HEK293 (cell line): ENCODE data around the gene SMCO4.

Experiments
- KLF10 ChIP-seq: fragments of 450-650 bp; IDR thresholded peaks from 2 replicates; pipeline ENCODE4 v1.5.1; 2018; ENCODE audit warnings: missing biosample characterization, mild to moderate bottlenecking, missing genetic modification characterization
- TCF7L2 ChIP-seq: IDR thresholded peaks from 2 replicates; pipeline ENCODE4 v1.6.1; 2011; ENCODE audit warnings: low read depth, mild to moderate bottlenecking, inconsistent platforms, low read length, moderate library complexity, borderline replicate concordance
- ZEB2 ChIP-seq: fragments of 450-650 bp; formaldehyde crosslinking; IDR thresholded peaks from 2 replicates; pipeline ENCODE4 v1.5.1; 2016; ENCODE audit warnings: missing biosample characterization, missing genetic modification characterization
- ZFHX2 ChIP-seq: fragments of 450-650 bp; formaldehyde crosslinking; conservative IDR thresholded peaks from 2 replicates; pipeline ENCODE4 v1.5.1; 2016; ENCODE audit warnings: missing biosample characterization, missing genetic modification characterization
- ZNF132 ChIP-seq: fragments of 450-650 bp; formaldehyde crosslinking; IDR thresholded peaks from 2 replicates; pipeline ENCODE4 v1.5.1; 2017; ENCODE audit warnings: missing biosample characterization, missing genetic modification characterization, borderline replicate concordance
- ZNF239 ChIP-seq: fragments of 450-650 bp; formaldehyde crosslinking; IDR thresholded peaks from 2 replicates; pipeline ENCODE4 v1.5.1; 2016; ENCODE audit warnings: missing biosample characterization, missing genetic modification characterization
- ZNF501 ChIP-seq: fragments of 450-650 bp; formaldehyde crosslinking; IDR thresholded peaks from 2 replicates; pipeline ENCODE4 v1.5.1; 2016; ENCODE audit warnings: missing biosample characterization, missing genetic modification characterization
- ZNF530 ChIP-seq: fragments of 450-650 bp; formaldehyde crosslinking; IDR thresholded peaks from 2 replicates; pipeline ENCODE4 v1.5.1; 2016; ENCODE audit warnings: low read depth, missing biosample characterization, missing genetic modification characterization
- TF ChIP-seq, protein P1 (sequence below): fragments of 450-650 bp; formaldehyde crosslinking; IDR thresholded peaks from 2 replicates; pipeline ENCODE4 v1.5.1; 2016; ENCODE audit warnings: missing biosample characterization, missing genetic modification characterization
- TF ChIP-seq, protein P2 (sequence below): fragments of 450-650 bp; formaldehyde crosslinking; IDR thresholded peaks from 2 replicates; pipeline ENCODE4 v1.5.1; 2016; ENCODE audit warnings: missing biosample characterization, missing genetic modification characterization
- TF ChIP-seq, protein P3 (sequence below): fragments of 450-650 bp; formaldehyde crosslinking; IDR thresholded peaks from 2 replicates; pipeline ENCODE4 v1.5.1; 2016; ENCODE audit warnings: missing biosample characterization, missing genetic modification characterization
- TF ChIP-seq, protein P4 (sequence below): fragments of 450-650 bp; IDR thresholded peaks from 2 replicates; pipeline ENCODE4 v1.5.1; 2018; ENCODE audit warnings: missing biosample characterization, mild to moderate bottlenecking, missing genetic modification characterization
- TF ChIP-seq, protein P5 (sequence below): fragments of 450-650 bp; formaldehyde crosslinking; IDR thresholded peaks from 2 replicates; pipeline ENCODE4 v1.5.1; 2016; ENCODE audit warnings: missing biosample characterization, missing genetic modification characterization, low read depth

DNA sequence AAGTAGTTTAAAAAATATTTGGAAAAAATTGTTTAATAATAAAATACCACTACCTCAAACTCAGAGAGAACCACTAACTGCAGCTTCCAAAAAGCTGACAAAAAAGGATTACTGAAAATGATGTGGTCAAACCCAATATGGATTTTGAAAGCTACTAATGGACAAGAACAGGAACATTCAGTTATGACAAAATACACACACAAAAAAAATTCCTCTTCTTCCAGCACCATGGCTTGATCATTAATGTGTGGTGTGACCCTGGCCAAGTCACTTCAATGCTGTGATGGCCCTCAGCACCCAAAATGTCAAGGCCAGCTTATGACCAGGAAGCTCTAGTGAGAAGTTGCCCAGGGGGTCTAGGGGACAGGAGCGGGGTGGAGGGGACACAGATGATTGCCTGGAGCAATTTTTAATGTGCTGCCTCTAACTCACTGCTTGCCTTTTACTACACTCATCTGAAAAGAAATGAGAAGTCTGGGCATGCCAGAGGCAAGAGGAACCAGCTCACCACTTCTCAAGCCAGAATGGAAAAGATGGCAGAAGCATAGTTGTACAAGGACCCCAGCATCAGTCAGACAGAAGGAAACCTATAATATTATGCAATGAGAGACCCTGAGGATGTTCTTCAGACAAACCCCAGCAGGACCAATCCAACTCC, 2.2 kb downstream of the SMCO4 start:
- TF ChIP-seq, protein P1, sequence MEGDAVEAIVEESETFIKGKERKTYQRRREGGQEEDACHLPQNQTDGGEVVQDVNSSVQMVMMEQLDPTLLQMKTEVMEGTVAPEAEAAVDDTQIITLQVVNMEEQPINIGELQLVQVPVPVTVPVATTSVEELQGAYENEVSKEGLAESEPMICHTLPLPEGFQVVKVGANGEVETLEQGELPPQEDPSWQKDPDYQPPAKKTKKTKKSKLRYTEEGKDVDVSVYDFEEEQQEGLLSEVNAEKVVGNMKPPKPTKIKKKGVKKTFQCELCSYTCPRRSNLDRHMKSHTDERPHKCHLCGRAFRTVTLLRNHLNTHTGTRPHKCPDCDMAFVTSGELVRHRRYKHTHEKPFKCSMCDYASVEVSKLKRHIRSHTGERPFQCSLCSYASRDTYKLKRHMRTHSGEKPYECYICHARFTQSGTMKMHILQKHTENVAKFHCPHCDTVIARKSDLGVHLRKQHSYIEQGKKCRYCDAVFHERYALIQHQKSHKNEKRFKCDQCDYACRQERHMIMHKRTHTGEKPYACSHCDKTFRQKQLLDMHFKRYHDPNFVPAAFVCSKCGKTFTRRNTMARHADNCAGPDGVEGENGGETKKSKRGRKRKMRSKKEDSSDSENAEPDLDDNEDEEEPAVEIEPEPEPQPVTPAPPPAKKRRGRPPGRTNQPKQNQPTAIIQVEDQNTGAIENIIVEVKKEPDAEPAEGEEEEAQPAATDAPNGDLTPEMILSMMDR, result no peak
- TF ChIP-seq, protein P2, sequence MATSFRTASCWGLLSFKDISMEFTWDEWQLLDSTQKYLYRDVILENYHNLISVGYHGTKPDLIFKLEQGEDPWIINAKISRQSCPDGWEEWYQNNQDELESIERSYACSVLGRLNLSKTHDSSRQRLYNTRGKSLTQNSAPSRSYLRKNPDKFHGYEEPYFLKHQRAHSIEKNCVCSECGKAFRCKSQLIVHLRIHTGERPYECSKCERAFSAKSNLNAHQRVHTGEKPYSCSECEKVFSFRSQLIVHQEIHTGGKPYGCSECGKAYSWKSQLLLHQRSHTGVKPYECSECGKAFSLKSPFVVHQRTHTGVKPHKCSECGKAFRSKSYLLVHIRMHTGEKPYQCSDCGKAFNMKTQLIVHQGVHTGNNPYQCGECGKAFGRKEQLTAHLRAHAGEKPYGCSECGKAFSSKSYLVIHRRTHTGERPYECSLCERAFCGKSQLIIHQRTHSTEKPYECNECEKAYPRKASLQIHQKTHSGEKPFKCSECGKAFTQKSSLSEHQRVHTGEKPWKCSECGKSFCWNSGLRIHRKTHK (tag by site-specific recombination), result no peak
- TF ChIP-seq TCF7L2 (no peak), ZEB2 (tag by site-specific recombination) (no peak), KLF10 (tag by site-specific recombination) (no peak), ZNF132 (tag by site-specific recombination) (no peak), ZNF239 (tag by site-specific recombination) (no peak), ZFHX2 (tag by site-specific recombination) (no peak), ZNF501 (tag by site-specific recombination) (no peak), ZNF530 (tag by site-specific recombination) (no peak)
- TF ChIP-seq, protein P3, sequence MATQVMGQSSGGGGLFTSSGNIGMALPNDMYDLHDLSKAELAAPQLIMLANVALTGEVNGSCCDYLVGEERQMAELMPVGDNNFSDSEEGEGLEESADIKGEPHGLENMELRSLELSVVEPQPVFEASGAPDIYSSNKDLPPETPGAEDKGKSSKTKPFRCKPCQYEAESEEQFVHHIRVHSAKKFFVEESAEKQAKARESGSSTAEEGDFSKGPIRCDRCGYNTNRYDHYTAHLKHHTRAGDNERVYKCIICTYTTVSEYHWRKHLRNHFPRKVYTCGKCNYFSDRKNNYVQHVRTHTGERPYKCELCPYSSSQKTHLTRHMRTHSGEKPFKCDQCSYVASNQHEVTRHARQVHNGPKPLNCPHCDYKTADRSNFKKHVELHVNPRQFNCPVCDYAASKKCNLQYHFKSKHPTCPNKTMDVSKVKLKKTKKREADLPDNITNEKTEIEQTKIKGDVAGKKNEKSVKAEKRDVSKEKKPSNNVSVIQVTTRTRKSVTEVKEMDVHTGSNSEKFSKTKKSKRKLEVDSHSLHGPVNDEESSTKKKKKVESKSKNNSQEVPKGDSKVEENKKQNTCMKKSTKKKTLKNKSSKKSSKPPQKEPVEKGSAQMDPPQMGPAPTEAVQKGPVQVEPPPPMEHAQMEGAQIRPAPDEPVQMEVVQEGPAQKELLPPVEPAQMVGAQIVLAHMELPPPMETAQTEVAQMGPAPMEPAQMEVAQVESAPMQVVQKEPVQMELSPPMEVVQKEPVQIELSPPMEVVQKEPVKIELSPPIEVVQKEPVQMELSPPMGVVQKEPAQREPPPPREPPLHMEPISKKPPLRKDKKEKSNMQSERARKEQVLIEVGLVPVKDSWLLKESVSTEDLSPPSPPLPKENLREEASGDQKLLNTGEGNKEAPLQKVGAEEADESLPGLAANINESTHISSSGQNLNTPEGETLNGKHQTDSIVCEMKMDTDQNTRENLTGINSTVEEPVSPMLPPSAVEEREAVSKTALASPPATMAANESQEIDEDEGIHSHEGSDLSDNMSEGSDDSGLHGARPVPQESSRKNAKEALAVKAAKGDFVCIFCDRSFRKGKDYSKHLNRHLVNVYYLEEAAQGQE, result no peak
- TF ChIP-seq, protein P4, sequence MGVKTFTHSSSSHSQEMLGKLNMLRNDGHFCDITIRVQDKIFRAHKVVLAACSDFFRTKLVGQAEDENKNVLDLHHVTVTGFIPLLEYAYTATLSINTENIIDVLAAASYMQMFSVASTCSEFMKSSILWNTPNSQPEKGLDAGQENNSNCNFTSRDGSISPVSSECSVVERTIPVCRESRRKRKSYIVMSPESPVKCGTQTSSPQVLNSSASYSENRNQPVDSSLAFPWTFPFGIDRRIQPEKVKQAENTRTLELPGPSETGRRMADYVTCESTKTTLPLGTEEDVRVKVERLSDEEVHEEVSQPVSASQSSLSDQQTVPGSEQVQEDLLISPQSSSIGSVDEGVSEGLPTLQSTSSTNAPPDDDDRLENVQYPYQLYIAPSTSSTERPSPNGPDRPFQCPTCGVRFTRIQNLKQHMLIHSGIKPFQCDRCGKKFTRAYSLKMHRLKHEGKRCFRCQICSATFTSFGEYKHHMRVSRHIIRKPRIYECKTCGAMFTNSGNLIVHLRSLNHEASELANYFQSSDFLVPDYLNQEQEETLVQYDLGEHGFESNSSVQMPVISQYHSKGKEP (tag by site-specific recombination), result no peak
- TF ChIP-seq, protein P5, sequence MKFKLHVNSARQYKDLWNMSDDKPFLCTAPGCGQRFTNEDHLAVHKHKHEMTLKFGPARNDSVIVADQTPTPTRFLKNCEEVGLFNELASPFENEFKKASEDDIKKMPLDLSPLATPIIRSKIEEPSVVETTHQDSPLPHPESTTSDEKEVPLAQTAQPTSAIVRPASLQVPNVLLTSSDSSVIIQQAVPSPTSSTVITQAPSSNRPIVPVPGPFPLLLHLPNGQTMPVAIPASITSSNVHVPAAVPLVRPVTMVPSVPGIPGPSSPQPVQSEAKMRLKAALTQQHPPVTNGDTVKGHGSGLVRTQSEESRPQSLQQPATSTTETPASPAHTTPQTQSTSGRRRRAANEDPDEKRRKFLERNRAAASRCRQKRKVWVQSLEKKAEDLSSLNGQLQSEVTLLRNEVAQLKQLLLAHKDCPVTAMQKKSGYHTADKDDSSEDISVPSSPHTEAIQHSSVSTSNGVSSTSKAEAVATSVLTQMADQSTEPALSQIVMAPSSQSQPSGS (tag by site-specific recombination), result no peak
